Activated CD8-positive, alpha-beta memory T cell treated with anti-CD3 and anti-CD28 coated beads for 24 hours (primary cell): ENCODE data around the gene CISD3.

ENCODE experiments used
- DNase-seq: peaks from one replicate; pipeline ENCODE4 v3.0.0-alpha.2; 2020

Gene CISD3, protein sequence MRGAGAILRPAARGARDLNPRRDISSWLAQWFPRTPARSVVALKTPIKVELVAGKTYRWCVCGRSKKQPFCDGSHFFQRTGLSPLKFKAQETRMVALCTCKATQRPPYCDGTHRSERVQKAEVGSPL

DNA sequence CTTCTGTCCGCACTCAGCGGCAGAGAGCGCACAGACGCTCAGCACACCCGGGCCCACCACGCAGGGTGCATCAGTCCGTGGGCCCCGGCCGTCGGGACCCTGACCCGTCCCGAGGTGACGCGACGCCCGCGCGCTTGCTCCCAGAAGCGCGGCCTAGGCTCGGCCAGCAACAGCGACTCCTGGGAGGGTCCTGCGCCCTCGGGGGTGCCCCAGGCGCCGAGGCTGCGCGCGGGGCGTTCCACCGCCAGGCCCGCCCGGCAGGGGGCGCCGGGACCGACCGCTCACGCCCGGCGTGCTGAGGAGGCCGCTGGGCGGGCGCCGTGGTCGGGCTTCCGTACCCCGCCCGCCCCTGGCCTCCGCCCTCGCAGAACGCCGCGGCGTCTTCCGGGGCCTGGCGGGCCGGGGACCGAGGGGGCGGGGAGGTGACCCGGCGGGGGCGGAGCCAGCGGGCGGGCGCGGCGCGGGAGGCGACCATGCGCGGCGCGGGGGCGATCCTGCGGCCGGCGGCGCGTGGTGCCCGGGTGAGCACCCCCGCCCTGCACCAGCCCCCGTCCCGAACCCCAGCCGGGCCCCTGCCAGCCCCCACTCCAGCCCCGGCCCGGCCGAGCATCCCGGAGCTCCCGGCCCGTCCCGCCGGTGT lies at the start of gene CISD3:
Gene CISD3, plus strand, starts transcription at position 456 of the 640 bp plus-strand sequence. Its CDS starts 18 bp downstream, at position 474.
- DNase-seq, result peak; percentile 92

DNA sequence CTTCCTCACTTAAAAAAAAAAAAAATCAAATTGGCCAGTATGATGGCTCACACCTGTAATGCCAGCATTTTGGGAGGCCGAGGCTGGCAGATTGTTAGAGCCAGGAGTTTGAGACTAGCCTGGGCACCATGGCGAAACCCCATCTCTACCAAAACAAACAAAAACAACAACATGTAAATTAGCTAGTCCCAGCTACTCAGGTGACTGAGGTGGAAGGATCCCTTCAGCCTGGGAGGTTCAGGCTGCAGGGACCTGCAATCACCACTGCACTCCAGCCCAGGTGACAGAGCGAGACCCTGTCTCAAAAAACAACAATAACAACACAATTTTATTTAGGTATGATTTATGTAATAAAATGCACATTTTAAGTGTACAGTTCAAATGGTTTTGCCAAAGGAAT lies 49.0 kb upstream of the CISD3 start:
- no peak for DNase-seq

DNA sequence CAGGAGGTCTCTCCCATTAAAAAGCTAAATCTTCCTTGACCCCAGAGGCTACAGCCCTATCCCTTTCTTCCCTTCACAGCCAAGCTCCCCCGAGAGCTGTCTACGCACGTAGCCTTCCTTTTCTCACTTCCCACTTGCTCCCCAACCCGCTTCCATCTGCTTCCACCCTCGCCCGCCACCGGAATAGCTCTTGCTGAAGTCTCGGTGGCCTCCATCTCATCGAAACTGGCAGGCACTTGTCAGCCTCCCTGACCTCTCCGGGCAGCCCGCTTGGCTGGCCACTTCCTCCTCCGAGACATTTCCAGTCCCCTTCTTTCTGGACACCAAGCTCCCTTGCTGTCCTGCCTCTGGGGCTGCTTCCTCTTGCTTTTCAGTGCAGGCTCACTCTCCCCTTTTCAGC lies 44.6 kb upstream of the CISD3 start:
- DNase-seq, result no peak

DNA sequence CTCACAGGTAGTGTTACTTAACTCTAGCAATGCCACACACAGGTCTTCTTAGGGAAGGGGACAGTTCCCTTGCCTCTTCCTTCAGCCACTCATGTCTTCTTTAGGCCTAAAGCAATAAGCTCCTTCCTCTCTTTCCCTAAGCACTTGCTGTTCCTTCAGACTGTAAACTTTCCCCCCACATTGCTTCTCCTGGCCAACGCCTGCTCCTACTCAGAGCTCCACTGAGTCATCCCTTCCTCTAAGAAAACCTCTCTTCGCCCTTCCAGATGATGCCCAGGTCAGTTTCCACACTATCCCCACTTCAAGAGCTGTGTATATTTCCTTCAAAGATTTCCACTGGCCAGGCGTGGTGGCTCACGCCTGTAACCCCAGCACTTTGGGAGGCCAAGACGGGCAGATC lies 42.9 kb upstream of the CISD3 start:
- no peak for DNase-seq

DNA sequence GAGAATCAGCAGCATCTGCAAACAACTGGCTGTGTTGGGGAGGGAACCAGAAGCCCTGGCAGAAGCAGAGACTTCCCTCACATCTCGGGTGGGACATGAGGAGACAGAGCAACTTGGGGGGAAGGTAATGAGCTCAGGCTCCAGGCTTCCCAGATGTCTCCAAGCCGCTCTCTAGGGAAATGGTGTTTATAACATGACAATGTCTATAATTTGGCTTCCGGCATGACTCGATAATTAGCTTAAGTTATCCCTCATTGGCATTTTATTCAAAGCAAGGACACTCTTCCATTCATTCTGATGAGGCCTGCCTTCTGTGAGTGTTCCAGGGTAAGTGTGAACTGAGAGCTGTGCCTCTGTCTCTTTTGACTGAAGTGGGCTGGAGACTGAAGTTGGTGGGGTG lies 39.8 kb upstream of the CISD3 start:
- DNase-seq, result no peak

DNA sequence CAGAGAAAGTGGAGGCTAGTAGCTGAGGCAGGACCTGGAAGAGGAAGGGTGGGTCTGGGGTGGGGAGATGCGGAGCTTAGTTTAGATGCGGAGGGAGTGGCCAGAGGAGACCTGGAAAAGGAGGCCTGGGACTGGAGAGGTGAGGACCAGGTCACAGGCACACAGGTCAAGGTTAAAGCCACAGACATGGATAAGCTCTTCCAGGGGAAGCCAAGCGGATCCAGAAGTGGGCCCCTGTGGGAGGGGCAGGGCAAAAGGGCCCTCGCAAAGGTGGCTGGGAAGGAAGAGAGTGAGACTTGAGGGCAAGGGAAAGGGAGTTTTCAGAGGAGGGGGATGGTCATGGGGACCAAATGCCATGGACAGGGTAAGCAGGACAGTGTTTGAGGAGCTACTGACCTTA lies 39.0 kb upstream of the CISD3 start:
- no peak for DNase-seq

DNA sequence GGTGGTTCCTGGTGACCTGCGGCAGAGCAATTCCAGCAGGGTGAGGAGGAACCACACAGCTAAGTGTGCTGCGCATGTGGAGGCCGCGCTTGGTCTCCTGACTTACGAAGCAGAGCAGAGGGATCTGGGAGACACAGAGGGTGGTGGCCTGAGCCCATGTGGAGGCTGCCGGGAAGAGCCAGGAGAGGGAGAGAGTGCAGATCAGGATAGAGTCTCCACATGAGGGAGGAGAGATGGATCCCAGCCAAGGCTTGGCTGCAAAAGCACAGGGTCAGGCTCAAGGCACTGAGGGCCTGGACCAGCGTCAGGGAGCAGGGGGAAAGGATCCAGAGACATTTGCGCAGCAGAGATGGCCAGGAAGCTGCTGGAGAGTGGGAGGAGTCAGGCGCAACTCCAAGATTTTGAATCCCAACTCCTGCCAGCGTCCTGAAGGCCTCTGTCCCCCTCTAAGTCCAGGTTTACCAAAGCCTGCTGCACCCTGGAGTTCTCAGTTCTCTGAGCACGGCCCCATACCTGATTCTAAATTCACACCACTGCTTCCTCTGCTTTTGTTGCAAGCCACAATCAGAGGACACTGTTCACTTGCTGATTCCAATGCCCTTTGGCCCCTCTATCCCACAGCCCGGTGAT lies 36.3 kb upstream of the CISD3 start:
- no peak for DNase-seq

DNA sequence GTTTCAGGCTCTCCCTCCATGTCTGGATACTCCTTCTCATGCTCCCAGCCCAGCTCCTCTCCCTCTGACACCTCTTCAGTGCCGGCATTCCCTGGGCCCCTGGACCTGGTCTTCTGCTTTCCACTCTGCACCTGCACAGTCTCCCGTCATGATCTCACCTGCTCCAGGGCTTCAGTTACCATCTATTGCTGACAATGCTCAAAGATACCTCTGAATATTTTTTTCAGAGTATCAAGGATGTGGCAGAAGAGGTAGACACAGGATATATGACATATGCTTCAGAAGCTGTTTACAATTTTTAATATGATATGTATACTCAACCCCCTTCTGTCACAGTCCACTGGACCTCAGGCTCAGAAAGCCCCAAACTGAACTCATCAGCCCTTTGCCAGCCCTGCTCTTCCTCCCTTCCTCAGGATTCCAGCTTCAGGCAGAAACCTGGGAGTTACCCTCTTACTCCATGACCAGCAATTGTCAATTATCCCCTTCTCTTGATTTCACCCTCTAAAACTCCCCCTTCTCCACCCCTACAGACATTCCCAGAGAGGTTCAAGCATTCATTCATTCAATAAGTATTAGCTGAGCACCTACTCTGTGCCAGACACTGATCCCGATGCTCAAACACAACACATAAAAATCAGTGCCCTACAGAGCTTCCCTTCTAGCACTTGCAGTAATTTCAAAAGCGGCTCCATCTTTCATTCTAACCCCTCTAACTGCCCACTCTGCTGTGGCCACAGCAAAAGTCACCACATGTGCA lies 32.9 kb upstream of the CISD3 start:
- no peak for DNase-seq

DNA sequence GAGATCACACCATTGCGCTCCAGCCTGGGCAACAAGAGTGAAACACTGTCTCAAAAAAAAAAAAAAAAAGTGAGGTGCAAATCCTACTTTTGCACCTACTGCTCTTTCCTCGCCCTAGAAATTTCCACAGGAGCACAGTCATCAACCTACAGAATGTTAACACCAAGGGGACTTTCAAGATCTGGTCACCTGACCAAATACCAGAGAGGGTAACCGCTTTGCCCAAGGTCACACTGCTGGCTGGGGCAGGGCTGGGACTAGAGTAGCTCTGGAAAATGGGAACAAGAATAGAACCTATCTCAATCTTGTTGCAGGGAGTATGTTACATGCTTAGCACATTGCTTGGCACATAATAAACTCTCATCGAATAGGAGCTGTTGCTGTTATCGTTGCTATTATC lies 31.4 kb upstream of the CISD3 start:
- DNase-seq, result no peak

DNA sequence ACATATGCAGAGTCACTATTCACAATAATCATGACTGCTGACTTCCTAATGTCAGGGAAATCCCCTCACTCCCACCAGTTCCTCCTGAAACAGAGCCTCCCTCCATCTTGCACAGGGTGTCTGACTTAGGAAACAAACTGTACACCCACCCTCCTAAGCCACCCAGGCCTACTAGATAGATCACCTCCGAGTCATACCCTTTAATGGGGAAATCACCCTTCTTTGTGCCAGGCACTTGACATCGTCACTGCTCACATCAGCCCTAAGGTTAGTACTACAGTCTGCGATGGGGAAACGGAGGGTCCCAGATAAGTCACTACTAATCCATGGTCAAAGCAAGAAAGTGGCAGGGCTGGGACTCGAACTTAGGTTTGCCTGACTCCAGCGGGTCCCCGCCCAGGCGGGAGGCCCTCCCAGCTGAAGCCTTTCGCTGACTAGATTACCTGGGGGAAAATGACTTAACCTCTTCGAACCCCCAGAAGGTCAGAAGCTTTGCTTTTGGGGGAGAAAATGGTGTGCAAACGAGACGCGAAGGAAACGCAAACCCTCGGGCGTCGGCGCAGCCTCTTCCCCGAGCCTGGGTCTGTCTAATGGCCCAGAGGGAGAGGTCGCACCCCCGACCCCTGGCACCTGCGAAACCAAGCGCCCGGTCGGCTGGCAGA lies 28.5 kb upstream of the CISD3 start:
- DNase-seq, result peak; percentile 93

DNA sequence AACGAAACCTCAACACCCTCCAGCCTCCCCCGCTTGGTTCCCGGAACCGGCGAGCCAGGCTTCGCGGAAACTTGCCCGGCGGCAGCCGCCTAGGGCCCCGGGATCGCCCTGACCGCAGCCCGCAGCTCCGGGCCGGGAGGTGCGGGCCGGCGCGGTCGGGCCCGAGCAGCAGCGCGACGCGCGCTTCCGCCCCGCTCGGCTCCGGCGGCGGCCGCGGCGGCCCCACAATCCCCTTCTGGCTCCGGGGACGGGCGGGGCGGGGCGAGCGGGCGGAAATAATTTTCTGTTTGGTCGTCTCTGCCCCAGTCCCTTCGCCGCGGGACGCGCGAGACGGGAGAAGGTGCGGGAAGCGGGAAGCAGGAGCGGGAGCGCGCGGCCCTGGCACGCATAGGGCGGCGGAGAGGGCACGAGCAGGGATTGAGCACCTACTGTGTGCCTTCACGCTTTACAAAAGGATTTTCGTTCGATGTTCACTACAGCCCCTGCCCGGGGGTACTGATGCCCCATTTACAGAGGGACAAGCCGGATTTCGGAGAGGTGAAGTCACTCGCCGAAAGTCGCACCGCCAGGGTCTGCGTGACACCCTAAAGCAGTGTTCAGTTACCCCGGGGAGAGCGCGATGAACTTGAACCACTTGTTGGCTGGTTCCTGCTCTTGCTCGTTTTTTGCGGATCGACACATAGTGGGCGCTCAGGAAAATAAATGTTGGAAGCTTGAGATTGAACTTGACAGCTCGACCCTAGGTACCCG lies 27.8 kb upstream of the CISD3 start:
- DNase-seq, result peak; percentile 90

DNA sequence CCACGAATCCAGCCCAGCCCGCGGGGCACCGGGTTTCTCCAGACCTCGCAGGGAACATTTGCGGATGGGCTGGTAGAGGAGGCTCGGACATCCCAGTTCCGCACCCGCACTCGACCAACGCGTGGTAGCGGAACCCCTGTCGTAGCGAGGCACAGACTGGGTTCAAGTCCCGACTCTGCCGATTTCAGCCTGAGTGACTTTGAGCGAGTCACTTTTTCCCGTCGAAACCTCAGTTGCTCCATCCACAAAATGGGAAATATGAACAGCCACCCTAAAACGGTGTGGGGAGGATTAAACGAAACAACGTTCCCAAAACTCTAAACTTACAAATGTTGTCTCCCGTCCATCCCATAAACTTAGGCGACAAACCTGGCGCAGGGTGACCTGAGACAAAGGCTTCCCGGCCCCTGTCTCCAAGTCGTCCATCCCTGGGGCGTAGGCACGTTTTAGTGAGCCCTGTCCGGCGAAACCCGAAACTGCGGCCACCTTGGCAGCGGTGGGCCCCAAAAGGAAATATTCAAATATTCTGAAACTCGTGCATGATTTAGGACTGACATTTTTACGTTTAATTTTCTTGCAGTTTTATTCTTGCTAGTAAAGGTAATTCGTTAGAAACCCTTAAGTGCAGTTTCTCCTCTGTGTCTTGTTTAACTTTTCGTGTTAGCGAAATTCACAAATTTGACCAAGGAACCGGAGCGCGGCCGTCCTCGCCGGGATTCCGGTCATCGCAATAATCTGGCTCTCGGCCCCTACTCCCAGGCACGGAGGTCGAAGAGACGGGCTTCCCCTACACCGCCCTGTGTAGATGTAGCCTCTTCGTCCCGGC lies 27.0 kb upstream of the CISD3 start:
- no peak for DNase-seq

DNA sequence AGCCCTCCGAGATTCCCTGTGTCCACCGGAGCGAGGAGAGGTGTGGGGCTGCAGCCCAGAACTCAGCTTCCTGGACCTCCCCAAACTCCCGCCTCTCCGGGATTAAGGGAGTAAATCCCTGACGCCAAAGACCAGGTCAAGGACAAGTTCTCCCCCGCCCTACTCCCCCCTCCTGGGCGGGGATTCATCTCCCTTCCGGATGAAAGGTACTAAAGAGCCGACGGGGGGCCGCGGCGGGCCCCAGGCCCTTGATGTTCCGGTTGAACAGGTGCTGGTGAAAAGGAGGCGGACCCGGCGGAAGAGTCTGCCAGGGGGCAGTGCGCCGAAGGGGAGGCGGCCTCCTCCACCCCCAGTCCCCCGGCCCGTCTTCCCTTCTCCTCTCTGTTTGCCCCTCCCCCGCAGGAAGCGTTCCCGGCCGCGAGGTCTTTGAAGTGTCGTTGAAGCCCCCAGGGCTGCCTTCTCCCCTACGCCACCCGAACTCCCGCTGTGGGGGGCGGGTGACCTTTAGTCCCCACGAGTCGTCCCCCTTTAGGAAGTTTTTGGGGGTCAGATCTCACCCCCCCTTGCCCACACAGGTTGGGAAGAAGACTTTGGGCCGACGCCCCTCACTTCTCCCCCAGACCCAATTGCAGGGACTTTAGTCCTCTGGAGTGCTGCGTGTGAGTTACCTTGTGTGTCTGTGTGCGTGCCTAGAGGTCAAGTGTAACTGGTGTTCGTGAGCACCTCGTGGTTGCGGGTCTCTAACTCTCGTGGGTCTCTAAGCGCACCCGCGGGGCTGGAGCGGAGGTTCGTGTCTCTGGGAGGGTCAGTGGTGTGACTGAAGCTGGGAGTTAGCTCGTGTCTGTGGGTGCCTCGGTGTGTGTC lies 26.2 kb upstream of the CISD3 start:
- peak; percentile 92 for DNase-seq

DNA sequence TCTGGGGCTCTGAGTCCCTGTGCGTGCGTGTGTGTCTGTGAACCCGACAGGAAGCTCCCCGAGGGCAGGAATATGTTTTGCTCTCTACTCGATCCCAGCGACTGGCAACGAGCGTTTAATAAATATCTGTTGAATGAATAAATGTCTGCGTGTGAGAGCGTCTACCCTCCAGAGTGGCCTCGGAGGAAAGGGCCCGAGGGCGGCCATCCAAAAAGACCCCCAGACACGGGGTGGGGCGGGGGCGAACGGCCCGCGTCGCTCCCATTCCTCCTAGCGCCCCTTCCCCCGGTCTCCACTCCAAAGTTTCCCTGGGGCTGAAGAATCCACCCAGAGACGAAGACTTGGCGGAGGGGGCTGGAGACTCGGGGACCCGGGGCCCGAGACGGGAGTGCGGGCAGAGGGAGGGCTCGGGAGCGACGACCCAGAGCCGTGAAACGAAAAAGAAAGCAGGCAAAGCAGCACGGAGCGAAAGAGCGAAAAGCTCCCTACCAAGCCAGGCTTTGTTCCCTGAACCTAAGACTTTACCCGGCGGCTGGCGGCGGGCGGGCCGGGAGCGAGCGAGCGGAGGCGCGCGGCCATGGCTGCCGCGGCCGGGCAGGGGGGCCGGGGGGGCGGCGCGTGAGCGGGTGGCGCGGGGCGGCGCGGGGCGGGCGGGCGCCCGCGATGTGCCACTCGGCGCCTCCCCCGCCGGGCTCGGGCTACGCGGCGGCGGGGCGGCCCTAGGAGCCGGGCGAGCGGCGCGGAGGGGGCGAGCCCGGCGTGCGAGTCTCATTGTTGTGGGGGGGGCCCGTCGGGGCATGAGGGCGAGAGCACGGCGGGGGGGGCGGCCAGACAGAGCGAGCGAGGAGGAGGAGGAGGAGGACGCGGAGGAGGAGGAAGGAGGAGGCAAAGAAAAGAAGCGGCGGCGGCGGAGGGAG lies 25.3 kb upstream of the CISD3 start, which contains the start of gene MLLT6:
Gene MLLT6, plus strand, starts transcription at position 668 of the 917 bp plus-strand sequence. CDS start 360 bp downstream, outside the sequence.
- DNase-seq, result peak; percentile 86

DNA sequence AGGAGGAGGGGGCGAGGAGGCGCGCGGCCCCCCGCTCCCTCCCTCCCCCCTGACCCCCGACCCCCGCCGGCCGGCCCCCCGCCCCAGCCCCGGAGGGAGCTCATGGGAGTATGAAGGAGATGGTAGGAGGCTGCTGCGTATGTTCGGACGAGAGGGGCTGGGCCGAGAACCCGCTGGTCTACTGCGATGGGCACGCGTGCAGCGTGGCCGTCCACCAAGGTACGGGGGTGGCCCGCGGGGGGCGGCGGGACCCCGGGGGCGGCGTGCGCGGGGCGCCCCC lies 24.7 kb upstream of the CISD3 start:
- DNase-seq, result peak; percentile 86

DNA sequence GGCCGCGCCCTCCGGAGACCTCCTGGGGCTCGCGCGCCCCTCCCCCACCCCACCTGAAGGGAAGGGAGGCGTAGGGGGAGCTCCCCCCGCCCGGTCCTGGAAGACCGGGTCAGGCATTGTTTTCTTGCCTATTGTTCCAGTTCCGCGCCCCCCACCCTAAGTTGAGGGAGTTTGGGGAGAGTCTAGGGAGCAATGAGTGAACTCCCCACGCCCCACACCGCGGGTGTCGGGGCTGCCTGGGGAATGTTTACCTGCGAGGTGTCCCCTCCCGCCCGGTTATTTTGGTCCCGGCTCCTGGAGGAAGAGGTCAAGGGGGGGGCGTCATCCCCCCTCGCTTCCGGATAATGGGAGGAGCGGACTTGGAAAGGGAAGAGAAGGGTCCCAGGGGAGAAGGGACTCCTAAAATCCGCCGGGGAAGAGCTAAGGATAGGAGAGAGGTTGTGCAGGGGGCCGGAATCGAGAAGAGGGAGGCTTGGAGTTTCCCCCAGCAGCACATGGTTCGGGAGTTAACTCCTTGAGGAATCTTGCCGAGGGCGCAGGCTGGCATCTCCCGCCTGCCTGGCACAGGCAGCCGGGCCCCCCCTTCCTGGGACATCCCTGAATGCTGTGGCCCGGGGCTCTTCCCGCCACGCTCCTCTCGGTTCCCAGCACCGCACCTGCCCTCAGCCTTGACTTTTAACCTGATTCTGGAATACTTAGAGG lies 24.2 kb upstream of the CISD3 start:
- DNase-seq, result peak; percentile 84

DNA sequence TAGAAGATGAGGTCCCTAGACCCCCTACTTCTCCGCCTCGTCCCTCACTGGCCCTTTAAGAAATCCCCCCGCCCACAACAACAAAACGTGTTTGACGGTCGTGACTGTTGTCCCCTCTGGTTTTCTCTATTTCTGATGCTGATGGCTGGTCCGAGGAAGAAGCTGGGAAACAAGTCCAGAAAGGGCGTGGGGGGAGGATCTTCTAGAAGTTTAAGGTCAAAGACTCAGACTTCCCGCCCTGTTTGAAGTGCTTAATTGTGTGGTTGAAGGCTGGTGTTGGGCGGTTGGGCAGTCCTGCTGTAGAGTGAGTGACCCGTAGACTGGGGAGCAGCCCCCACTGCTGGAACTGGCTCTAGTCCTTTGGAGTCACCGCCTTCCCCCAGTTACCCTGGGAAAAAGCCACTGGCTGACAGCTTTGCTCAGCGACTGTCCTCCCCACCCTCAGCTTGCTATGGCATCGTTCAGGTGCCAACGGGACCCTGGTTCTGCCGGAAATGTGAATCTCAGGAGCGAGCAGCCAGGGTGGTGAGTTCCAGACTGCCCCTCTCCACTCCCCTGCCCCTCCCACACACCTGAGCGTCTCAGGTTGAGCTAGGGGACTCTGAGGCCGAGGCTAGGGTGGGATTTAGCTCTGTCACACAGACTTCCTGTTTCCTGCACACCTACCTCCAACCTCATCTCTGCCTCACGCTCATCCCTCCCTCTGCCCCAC lies 23.5 kb upstream of the CISD3 start:
- peak; percentile 78 for DNase-seq

DNA sequence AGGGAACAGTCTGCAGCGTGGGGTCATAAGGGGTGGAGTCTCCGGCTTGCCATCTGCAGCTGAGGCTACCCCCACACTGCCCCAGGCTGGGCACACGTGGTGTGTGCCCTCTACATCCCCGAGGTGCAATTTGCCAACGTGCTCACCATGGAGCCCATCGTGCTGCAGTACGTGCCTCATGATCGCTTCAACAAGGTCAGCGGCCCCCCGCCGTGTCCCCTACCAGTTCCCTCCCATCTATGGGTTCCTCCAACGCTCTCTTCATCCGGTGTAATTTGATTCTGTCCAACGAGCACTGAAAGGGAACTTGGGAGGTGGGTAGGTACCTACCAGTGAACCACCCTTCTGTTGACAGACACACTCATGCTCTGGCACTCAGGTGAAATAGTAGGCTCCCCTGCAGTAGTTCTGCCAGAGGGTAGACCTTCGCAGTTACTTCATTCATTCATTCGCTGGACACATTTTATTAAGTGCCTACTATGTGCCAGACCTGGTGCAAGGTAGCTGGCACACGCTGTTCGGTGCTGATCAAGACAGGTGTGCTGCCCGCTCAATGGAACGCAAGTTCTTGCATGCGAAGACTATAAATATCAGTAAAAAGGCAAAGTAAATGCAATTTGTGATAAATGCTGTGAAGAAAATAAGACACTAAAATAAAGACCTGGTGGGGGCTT lies 22.3 kb upstream of the CISD3 start:
- DNase-seq, result no peak
